ENCODE results near the gene SNX25. TPM values are rescaled to one million over a fixed set of nuclear protein-coding genes. Genes with fewer than 3 reads are reported as not detected.

Gene SNX25
- total and polyA plus RNA-seq, 2 experiments from 2014 or later: 6.9 to 25.0 TPM

DNA sequence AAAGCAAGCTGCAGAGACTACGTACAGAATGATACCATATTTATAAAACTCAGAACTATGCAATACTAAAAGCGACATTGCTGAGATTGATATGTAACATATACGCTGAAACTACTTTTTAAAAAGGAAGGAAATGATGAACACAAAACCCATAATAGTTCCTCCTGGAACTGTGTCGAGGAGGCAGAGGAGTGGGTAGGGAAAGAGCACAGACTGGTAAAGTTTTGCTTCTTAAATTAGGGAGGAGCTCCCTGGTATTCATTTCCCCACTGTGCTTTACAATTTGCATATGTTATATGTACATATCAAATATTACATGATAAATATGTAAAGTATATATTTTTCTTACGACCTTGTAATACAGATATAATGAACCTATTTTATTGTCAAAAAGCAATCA is 202.5 kb downstream of the SNX25 start:
- Histone ChIP-seq H3K4me2 (no peak overlapping the region), H2AFZ (no peak overlapping the region), H4K20me1 (replicated peaks; ENCODE audit: insufficient read depth) (no peaks in the 10 kb centered on the region), H3F3A (replicated peaks; ENCODE audit: low read depth) (no peaks in the 10 kb centered on the region), H3K79me2 (replicated peaks; ENCODE audit: insufficient read depth) (no peaks in the 10 kb centered on the region), H3K36me3 (ENCODE audit: insufficient read depth) (no peaks in the 10 kb centered on the region; the same call in 1 of the 2 replicates), H3K9me2 (ENCODE audit: insufficient read depth) (no peaks in the 10 kb centered on the region), H3K27ac (ENCODE audit: low read depth) (no peak overlapping the region), H3K27me3 (ENCODE audit: insufficient read depth) (no peaks in the 10 kb centered on the region), H3K4me1 (ENCODE audit: insufficient read depth) (no peaks in the 10 kb centered on the region), H3K4me3 (no peak overlapping the region)
- Mint-ChIP-seq H3K27me3 (ENCODE audit: insufficient read depth, low read depth, poor library complexity) (no peaks in the 10 kb centered on the region), H3K27ac (no peak overlapping the region), H3K4me3 (no peak overlapping the region), H3K4me1 (no peaks in the 10 kb centered on the region), H3K9me3 (peaks cover 5% of the 10 kb centered on the region; the same call in 1 of the 3 replicates), H3K36me3 (ENCODE audit: low read depth) (peaks cover 10% of the 10 kb centered on the region)
- TF ChIP-seq, protein P1, sequence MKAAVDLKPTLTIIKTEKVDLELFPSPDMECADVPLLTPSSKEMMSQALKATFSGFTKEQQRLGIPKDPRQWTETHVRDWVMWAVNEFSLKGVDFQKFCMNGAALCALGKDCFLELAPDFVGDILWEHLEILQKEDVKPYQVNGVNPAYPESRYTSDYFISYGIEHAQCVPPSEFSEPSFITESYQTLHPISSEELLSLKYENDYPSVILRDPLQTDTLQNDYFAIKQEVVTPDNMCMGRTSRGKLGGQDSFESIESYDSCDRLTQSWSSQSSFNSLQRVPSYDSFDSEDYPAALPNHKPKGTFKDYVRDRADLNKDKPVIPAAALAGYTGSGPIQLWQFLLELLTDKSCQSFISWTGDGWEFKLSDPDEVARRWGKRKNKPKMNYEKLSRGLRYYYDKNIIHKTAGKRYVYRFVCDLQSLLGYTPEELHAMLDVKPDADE (IDR thresholded peaks at IDR 0.05): no peak
- no peak for TF ChIP-seq NANOG (IDR thresholded peaks at IDR 0.05; ENCODE audit: borderline replicate concordance)
- TF ChIP-seq, protein P2, sequence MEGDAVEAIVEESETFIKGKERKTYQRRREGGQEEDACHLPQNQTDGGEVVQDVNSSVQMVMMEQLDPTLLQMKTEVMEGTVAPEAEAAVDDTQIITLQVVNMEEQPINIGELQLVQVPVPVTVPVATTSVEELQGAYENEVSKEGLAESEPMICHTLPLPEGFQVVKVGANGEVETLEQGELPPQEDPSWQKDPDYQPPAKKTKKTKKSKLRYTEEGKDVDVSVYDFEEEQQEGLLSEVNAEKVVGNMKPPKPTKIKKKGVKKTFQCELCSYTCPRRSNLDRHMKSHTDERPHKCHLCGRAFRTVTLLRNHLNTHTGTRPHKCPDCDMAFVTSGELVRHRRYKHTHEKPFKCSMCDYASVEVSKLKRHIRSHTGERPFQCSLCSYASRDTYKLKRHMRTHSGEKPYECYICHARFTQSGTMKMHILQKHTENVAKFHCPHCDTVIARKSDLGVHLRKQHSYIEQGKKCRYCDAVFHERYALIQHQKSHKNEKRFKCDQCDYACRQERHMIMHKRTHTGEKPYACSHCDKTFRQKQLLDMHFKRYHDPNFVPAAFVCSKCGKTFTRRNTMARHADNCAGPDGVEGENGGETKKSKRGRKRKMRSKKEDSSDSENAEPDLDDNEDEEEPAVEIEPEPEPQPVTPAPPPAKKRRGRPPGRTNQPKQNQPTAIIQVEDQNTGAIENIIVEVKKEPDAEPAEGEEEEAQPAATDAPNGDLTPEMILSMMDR (conservative IDR thresholded peaks at IDR 0.05; ENCODE audit: low read depth in 2 of 2): no peak
- TF ChIP-seq, protein P3, sequence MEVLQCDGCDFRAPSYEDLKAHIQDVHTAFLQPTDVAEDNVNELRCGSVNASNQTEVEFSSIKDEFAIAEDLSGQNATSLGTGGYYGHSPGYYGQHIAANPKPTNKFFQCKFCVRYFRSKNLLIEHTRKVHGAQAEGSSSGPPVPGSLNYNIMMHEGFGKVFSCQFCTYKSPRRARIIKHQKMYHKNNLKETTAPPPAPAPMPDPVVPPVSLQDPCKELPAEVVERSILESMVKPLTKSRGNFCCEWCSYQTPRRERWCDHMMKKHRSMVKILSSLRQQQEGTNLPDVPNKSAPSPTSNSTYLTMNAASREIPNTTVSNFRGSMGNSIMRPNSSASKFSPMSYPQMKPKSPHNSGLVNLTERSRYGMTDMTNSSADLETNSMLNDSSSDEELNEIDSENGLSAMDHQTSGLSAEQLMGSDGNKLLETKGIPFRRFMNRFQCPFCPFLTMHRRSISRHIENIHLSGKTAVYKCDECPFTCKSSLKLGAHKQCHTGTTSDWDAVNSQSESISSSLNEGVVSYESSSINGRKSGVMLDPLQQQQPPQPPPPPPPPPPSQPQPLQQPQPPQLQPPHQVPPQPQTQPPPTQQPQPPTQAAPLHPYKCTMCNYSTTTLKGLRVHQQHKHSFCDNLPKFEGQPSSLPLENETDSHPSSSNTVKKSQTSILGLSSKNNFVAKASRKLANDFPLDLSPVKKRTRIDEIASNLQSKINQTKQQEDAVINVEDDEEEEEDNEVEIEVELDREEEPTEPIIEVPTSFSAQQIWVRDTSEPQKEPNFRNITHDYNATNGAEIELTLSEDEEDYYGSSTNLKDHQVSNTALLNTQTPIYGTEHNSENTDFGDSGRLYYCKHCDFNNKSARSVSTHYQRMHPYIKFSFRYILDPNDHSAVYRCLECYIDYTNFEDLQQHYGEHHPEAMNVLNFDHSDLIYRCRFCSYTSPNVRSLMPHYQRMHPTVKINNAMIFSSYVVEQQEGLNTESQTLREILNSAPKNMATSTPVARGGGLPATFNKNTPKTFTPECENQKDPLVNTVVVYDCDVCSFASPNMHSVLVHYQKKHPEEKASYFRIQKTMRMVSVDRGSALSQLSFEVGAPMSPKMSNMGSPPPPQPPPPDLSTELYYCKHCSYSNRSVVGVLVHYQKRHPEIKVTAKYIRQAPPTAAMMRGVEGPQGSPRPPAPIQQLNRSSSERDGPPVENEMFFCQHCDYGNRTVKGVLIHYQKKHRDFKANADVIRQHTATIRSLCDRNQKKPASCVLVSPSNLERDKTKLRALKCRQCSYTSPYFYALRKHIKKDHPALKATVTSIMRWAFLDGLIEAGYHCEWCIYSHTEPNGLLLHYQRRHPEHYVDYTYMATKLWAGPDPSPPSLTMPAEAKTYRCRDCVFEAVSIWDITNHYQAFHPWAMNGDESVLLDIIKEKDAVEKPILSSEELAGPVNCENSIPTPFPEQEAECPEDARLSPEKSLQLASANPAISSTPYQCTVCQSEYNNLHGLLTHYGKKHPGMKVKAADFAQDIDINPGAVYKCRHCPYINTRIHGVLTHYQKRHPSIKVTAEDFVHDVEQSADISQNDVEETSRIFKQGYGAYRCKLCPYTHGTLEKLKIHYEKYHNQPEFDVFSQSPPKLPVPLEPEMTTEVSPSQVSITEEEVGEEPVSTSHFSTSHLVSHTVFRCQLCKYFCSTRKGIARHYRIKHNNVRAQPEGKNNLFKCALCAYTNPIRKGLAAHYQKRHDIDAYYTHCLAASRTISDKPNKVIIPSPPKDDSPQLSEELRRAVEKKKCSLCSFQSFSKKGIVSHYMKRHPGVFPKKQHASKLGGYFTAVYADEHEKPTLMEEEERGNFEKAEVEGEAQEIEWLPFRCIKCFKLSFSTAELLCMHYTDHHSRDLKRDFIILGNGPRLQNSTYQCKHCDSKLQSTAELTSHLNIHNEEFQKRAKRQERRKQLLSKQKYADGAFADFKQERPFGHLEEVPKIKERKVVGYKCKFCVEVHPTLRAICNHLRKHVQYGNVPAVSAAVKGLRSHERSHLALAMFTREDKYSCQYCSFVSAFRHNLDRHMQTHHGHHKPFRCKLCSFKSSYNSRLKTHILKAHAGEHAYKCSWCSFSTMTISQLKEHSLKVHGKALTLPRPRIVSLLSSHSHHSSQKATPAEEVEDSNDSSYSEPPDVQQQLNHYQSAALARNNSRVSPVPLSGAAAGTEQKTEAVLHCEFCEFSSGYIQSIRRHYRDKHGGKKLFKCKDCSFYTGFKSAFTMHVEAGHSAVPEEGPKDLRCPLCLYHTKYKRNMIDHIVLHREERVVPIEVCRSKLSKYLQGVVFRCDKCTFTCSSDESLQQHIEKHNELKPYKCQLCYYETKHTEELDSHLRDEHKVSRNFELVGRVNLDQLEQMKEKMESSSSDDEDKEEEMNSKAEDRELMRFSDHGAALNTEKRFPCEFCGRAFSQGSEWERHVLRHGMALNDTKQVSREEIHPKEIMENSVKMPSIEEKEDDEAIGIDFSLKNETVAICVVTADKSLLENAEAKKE (CRISPR knock-in tag; IDR thresholded peaks at IDR 0.05): no peak
- no peak for TF ChIP-seq EZH2 (IDR thresholded peaks at IDR 0.05; ENCODE audit: low read depth, unreplicated experiment)
- TF ChIP-seq POLR2AphosphoS5 (IDR thresholded peaks at IDR 0.05; ENCODE audit: low read depth): no peak
- TF ChIP-seq ZNF331 (CRISPR knock-in tag; IDR thresholded peaks at IDR 0.05; ENCODE audit: low read depth): no peak
- no peak for TF ChIP-seq ZNF114 (CRISPR knock-in tag; IDR thresholded peaks at IDR 0.05)
- TF ChIP-seq STAT1 (IDR thresholded peaks at IDR 0.05; ENCODE audit: unreplicated experiment): no peak
- TF ChIP-seq CREB1 (CRISPR knock-in tag; IDR thresholded peaks at IDR 0.05; ENCODE audit: low read depth): no peak
- TF ChIP-seq, protein P4, sequence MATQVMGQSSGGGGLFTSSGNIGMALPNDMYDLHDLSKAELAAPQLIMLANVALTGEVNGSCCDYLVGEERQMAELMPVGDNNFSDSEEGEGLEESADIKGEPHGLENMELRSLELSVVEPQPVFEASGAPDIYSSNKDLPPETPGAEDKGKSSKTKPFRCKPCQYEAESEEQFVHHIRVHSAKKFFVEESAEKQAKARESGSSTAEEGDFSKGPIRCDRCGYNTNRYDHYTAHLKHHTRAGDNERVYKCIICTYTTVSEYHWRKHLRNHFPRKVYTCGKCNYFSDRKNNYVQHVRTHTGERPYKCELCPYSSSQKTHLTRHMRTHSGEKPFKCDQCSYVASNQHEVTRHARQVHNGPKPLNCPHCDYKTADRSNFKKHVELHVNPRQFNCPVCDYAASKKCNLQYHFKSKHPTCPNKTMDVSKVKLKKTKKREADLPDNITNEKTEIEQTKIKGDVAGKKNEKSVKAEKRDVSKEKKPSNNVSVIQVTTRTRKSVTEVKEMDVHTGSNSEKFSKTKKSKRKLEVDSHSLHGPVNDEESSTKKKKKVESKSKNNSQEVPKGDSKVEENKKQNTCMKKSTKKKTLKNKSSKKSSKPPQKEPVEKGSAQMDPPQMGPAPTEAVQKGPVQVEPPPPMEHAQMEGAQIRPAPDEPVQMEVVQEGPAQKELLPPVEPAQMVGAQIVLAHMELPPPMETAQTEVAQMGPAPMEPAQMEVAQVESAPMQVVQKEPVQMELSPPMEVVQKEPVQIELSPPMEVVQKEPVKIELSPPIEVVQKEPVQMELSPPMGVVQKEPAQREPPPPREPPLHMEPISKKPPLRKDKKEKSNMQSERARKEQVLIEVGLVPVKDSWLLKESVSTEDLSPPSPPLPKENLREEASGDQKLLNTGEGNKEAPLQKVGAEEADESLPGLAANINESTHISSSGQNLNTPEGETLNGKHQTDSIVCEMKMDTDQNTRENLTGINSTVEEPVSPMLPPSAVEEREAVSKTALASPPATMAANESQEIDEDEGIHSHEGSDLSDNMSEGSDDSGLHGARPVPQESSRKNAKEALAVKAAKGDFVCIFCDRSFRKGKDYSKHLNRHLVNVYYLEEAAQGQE (IDR thresholded peaks at IDR 0.05; ENCODE audit: unreplicated experiment): no peak
- no peak for TF ChIP-seq JUNB (IDR thresholded peaks at IDR 0.05; ENCODE audit: unreplicated experiment)
- TF ChIP-seq EZH2phosphoT487 (IDR thresholded peaks at IDR 0.05; ENCODE audit: unreplicated experiment): no peak
- ATAC-seq (no peak), DNase-seq (ENCODE audit: low spot score) (no peak)

Data from GM23338 (cell line).